Measurements from ENCODE around the gene COQ10A.

COQ10A gene

GRCh38 chr12:56231184-56231582, 35.6 kb upstream of the COQ10A start:
- H3K9me3 ChIP-seq (ENCODE audit: low read length): no peaks in the 10 kb centered on the region
- no peak for TF ChIP-seq EZH2 (IDR thresholded peaks at IDR 0.05; ENCODE audit: borderline replicate concordance, low read length)
- TF ChIP-seq CTCF (IDR thresholded peaks at IDR 0.05; ENCODE audit: low read length): no peak
- H3K4me1 ChIP-seq (ENCODE audit: insufficient read depth, low read length, severe bottlenecking): no peaks in the 10 kb centered on the region
- no peaks in the 10 kb centered on the region for H3F3A ChIP-seq (ENCODE audit: insufficient read depth, low read length)
- H3K27ac ChIP-seq (ENCODE audit: low read depth, low read length, poor library complexity, severe bottlenecking): no peak overlapping the region
- H3K79me2 ChIP-seq (ENCODE audit: insufficient read depth, low read length): no peaks in the 10 kb centered on the region
- H3K4me2 ChIP-seq (ENCODE audit: low read length): no peak overlapping the region
- no peaks in the 10 kb centered on the region for H4K20me1 ChIP-seq (ENCODE audit: insufficient read depth, low read length)
- H3K9me2 ChIP-seq (ENCODE audit: low read depth, low read length): no peaks in the 10 kb centered on the region
- no peaks in the 10 kb centered on the region for H3K36me3 ChIP-seq (ENCODE audit: insufficient read depth, low read length)
- no peaks in the 10 kb centered on the region for H3K27me3 ChIP-seq (ENCODE audit: insufficient read depth, low read length)
- H3K9ac ChIP-seq (ENCODE audit: low read length): no peak overlapping the region
- no peak overlapping the region for H2AFZ ChIP-seq (ENCODE audit: low read length)
- H3K4me3 ChIP-seq (ENCODE audit: low read depth, low read length, poor library complexity, severe bottlenecking): no peak overlapping the region

GRCh38 chr12:56234746-56235436, 31.9 kb upstream of the COQ10A start:
- H3K4me1 ChIP-seq (ENCODE audit: insufficient read depth, low read length, severe bottlenecking): no peaks in the 10 kb centered on the region

GRCh38 chr12:56236091-56236490, 30.7 kb upstream of the COQ10A start:
- H3K4me1 ChIP-seq (ENCODE audit: insufficient read depth, low read length, severe bottlenecking): no peaks in the 10 kb centered on the region
- no peaks in the 10 kb centered on the region for H3K79me2 ChIP-seq (ENCODE audit: insufficient read depth, low read length)
- H3K9ac ChIP-seq (ENCODE audit: low read length): no peak overlapping the region
- H2AFZ ChIP-seq (ENCODE audit: low read length): no peak overlapping the region
- no peak overlapping the region for H3K4me2 ChIP-seq (ENCODE audit: low read length)
- no peaks in the 10 kb centered on the region for H3K9me3 ChIP-seq (ENCODE audit: low read length)
- no peaks in the 10 kb centered on the region for H3K9me2 ChIP-seq (ENCODE audit: low read depth, low read length)
- TF ChIP-seq EZH2 (IDR thresholded peaks at IDR 0.05; ENCODE audit: borderline replicate concordance, low read length) (no peak), CTCF (IDR thresholded peaks at IDR 0.05; ENCODE audit: low read length) (no peak)
- no peaks in the 10 kb centered on the region for H3K27me3 ChIP-seq (ENCODE audit: insufficient read depth, low read length)
- no peaks in the 10 kb centered on the region for H4K20me1 ChIP-seq (ENCODE audit: insufficient read depth, low read length)
- H3K36me3 ChIP-seq (ENCODE audit: insufficient read depth, low read length): peaks cover 16% of the 10 kb centered on the region
- no peak overlapping the region for H3K4me3 ChIP-seq (ENCODE audit: low read depth, low read length, poor library complexity, severe bottlenecking)
- H3F3A ChIP-seq (ENCODE audit: insufficient read depth, low read length): no peaks in the 10 kb centered on the region
- H3K27ac ChIP-seq (ENCODE audit: low read depth, low read length, poor library complexity, severe bottlenecking): no peak overlapping the region

More at GRCh38 chr12:56234746-56235436, 31.9 kb upstream of the COQ10A start:
- Histone ChIP-seq H3K4me3 (ENCODE audit: low read depth, low read length, poor library complexity, severe bottlenecking) (no peak overlapping the region), H3K27ac (ENCODE audit: low read depth, low read length, poor library complexity, severe bottlenecking) (no peak overlapping the region), H3K36me3 (ENCODE audit: insufficient read depth, low read length) (peaks cover 6% of the 10 kb centered on the region), H3K27me3 (ENCODE audit: insufficient read depth, low read length) (no peaks in the 10 kb centered on the region), H3K4me2 (ENCODE audit: low read length) (no peak overlapping the region), H3K9me3 (ENCODE audit: low read length) (no peaks in the 10 kb centered on the region), H3K9me2 (ENCODE audit: low read depth, low read length) (no peaks in the 10 kb centered on the region), H3K79me2 (ENCODE audit: insufficient read depth, low read length) (no peaks in the 10 kb centered on the region), H4K20me1 (ENCODE audit: insufficient read depth, low read length) (no peaks in the 10 kb centered on the region), H2AFZ (ENCODE audit: low read length) (no peak overlapping the region), H3K9ac (ENCODE audit: low read length) (no peak overlapping the region), H3F3A (ENCODE audit: insufficient read depth, low read length) (no peaks in the 10 kb centered on the region)
- no peak for TF ChIP-seq EZH2 (IDR thresholded peaks at IDR 0.05; ENCODE audit: borderline replicate concordance, low read length)
- TF ChIP-seq CTCF (IDR thresholded peaks at IDR 0.05; ENCODE audit: low read length): no peak

All from OCI-LY1 (cell line).